Measurements from ENCODE around the gene UMOD. TPM values are rescaled to one million over a fixed set of nuclear protein-coding genes. Genes with fewer than 3 reads are reported as not detected.

UMOD gene
- not detected for polyA plus RNA-seq (2012; ENCODE audit: insufficient read depth, insufficient read length, low read depth)

- no peaks in the 10 kb centered on the region for H3K27me3 ChIP-seq
- no peak for TF ChIP-seq CTCF (IDR thresholded peaks at IDR 0.05; ENCODE audit: low read depth, low read length)
Observed at GRCh38 chr16:20352615-20353014, at the start of gene UMOD. TSS of gene UMOD (minus strand) at chr16:20352715. CDS start at chr16:20350737, 1,978 bp downstream.

GRCh38 chr16:20401475-20402016, 49.0 kb upstream of the UMOD start:
- Histone ChIP-seq H3K36me3 (no peaks in the 10 kb centered on the region), H3K4me3 (ENCODE audit: low read depth, low read length) (no peak overlapping the region), H3K9me3 (no peaks in the 10 kb centered on the region), H3K4me1 (no peaks in the 10 kb centered on the region), H3K27me3 (no peaks in the 10 kb centered on the region)
- TF ChIP-seq CTCF (IDR thresholded peaks at IDR 0.05; ENCODE audit: low read depth, low read length), result no peak
- DNase-seq, result no peak

More at GRCh38 chr16:20352615-20353014, at the start of gene UMOD:
- H3K4me1 ChIP-seq, result no peaks in the 10 kb centered on the region
- no peak within 1 kb of the TSS for H3K4me3 ChIP-seq (ENCODE audit: low read depth, low read length)
- no peak for DNase-seq
- no peaks in the 10 kb centered on the region; the same call in 1 of the 2 replicates for H3K9me3 ChIP-seq
- no peaks in the 10 kb centered on the region for H3K36me3 ChIP-seq

- Histone ChIP-seq H3K36me3 (no peaks in the 10 kb centered on the region), H3K4me1 (no peaks in the 10 kb centered on the region), H3K27me3 (no peaks in the 10 kb centered on the region), H3K9me3 (no peaks in the 10 kb centered on the region; the same call in 1 of the 2 replicates), H3K4me3 (ENCODE audit: low read depth, low read length) (no peak overlapping the region)
- DNase-seq, result no peak
- TF ChIP-seq CTCF (IDR thresholded peaks at IDR 0.05; ENCODE audit: low read depth, low read length), result no peak
Observed at GRCh38 chr16:20401066-20401465, 48.6 kb upstream of the UMOD start.

- TF ChIP-seq CTCF (IDR thresholded peaks at IDR 0.05; ENCODE audit: low read depth, low read length), result no peak
- Histone ChIP-seq H3K27me3 (no peaks in the 10 kb centered on the region), H3K4me3 (ENCODE audit: low read depth, low read length) (no peak overlapping the region)
Observed at GRCh38 chr16:20399185-20399584, 46.7 kb upstream of the UMOD start.

GRCh38 chr16:20398603-20399002, 46.1 kb upstream of the UMOD start:
- H3K9me3 ChIP-seq, result no peaks in the 10 kb centered on the region; the same call in 1 of the 2 replicates
- H3K4me1 ChIP-seq, result no peaks in the 10 kb centered on the region
- TF ChIP-seq CTCF (IDR thresholded peaks at IDR 0.05; ENCODE audit: low read depth, low read length), result no peak
- H3K36me3 ChIP-seq, result no peaks in the 10 kb centered on the region
- no peaks in the 10 kb centered on the region for H3K27me3 ChIP-seq
- no peak for DNase-seq
- H3K4me3 ChIP-seq (ENCODE audit: low read depth, low read length), result no peak overlapping the region

More at GRCh38 chr16:20399185-20399584, 46.7 kb upstream of the UMOD start:
- Histone ChIP-seq H3K4me1 (no peaks in the 10 kb centered on the region), H3K9me3 (no peaks in the 10 kb centered on the region; the same call in 1 of the 2 replicates), H3K36me3 (no peaks in the 10 kb centered on the region)
- DNase-seq, result no peak

GRCh38 chr16:20397468-20398074, 45.1 kb upstream of the UMOD start:
- H3K4me1 ChIP-seq, result no peaks in the 10 kb centered on the region
- H3K9me3 ChIP-seq, result no peaks in the 10 kb centered on the region; the same call in 1 of the 2 replicates
- H3K27me3 ChIP-seq, result no peaks in the 10 kb centered on the region
- no peak for DNase-seq
- no peak for TF ChIP-seq CTCF (IDR thresholded peaks at IDR 0.05; ENCODE audit: low read depth, low read length)
- no peak overlapping the region for H3K4me3 ChIP-seq (ENCODE audit: low read depth, low read length)
- H3K36me3 ChIP-seq, result no peaks in the 10 kb centered on the region

Data from BE2C (cell line).